ENCODE measurements around the gene FNTB.
"Not testable (repeated sequence)": the region's sequence is repeated elsewhere in the genome, so short reads cannot be mapped to it uniquely, and the experiment has no call there.

Gene FNTB

DNA sequence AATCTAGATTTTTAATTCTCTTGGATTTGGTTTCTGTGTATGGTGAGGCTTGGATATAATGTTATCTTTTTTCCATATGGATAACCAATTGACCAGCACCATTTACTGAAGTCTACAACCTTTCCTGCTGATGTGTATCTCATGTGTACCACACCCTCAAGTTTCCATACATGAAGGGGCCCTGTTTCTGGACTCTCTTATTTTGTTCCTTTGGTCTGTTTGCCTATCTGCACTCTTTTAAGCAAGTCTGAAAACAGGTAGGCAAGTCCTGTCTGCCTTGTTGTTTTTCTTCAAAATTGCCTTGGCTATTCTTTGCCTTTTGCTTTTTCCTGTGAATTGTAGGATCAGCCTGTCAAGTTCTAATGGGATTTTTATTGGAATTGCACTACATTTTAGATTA, 71.0 kb downstream of the FNTB start:
- no peak for DNase-seq

DNA sequence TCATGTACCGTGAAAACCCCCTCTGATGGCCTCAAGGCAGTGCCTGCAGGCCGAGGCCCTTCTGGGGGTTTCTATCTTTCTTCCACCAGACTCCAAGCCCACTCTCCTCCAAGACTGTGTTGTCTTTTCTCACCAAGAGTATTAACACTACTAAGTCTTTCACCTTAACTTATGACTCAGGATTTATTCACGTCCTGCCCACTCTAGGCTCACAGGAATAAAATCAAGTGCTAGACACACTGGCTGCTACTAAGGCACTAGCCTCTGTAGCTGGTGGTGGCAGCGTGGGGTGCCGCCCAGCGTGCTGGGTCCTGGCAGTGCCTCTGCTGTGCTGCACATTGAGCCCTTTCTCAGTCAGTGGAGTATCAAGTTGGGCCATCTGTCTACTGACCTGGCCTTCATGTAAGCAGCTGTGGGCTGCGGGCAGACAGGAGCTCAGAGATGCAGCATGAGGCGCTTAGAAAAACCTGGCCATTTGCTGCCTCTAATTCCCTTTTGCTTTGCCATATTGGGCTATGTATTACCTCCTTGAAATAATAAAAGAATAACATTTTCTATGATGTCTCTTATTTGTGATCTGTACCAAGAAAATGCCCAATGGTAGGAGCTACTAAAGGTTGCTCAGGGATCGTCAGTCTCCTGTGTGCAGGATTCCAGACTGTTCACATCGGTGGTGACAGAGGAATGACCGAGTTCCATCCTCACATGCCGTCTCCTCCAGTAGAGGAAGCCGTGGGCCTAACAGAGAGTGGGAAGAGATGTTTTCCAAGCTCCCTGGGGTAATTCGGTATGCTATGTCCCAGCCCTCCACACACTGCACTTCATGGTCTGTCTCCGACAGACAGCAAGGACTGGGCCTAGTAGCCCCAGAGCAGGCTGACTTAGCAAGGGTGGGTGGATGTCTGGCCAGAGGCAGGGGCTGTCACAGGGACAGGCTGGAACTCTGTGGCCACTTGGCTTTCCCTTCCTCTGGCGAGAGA, 75.7 kb downstream of the FNTB start:
- no peak for DNase-seq

DNA sequence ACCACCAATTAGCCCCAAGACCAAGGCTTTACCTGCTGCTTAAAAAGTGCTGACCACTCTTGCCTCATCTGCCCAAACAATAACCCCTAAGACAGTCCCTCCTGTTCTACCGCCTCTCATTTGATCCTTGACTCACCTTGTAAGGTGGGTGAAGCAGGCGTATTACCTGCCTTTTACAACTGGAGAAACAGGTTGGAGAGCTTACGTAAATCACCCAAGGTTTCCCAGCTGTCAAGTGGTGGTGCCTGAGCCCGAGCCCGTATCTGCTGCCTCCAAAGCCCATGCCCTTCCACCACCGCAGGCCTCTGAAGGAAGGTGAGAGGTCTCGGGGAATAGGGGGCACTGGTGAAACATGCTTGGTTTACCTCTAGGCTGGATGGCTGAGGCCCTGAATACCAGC, 79.0 kb downstream of the FNTB start:
- peak; percentile 69 for DNase-seq

DNA sequence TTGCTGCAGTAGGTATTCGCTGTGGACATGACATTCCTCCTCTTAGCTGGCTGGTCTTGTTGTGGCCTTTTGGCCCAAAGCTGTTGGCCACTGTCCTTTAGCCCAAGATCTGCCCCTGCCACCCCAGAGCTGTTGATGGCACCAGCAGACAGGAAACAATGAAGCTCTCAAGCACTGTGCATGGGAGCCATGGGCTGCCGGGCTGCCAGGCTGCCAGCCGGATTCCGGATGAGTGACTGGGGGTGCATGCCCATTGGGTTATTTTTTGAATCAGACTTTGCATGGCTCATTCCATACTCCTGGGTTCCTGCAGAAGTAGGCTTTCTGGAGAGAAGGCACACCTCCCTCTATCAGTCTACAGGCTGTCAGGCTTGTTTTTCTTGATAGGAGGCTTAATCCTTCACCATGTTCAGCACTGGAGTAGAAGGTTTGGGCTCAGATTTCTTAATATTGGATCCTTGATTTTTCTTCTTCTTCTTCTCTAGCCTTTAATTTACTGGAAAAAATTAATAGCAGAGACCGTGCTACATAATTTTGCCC, 83.2 kb downstream of the FNTB start:
- no peak for DNase-seq

GRCh38 chr14:65070471-65070976, 83.8 kb downstream of the FNTB start:
- no peak for DNase-seq

- no peak for DNase-seq
Observed at GRCh38 chr14:65071544-65071943, 84.8 kb downstream of the FNTB start.

GRCh38 chr14:65072256-65072655, 85.6 kb downstream of the FNTB start:
- no peak for DNase-seq

GRCh38 chr14:65072937-65073336, 86.2 kb downstream of the FNTB start:
- DNase-seq: no peak

- no peak for DNase-seq
Observed at GRCh38 chr14:65073605-65074201, 87.0 kb downstream of the FNTB start.

GRCh38 chr14:65074449-65075150, 87.9 kb downstream of the FNTB start:
- no peak for DNase-seq

- no peak for DNase-seq
Observed at GRCh38 chr14:65075628-65076325, 89.1 kb downstream of the FNTB start.

- no peak for DNase-seq
Observed at GRCh38 chr14:65077318-65077717, 90.6 kb downstream of the FNTB start.

DNA sequence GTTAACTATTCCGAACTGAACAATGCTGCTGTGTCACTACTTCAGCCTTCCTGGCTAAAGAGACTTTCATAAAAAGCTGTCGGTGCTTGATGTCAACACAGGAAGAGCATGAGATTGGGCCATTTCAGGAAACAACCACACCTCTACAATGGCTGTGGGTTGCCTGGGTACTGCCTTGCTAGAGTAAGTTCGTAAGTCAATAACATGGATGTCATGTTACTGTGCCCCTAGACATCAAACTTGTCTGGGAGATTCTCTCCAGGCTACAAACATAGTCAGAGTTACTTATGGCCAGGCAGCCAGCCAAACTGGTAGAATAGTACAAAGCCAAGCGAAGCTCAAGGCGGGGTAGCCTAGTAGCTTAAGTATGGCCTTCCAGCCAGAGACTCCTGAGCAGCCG, 92.5 kb downstream of the FNTB start:
- no peak for DNase-seq

- DNase-seq: no peak
Observed at GRCh38 chr14:65079768-65080167, 93.1 kb downstream of the FNTB start.

DNA sequence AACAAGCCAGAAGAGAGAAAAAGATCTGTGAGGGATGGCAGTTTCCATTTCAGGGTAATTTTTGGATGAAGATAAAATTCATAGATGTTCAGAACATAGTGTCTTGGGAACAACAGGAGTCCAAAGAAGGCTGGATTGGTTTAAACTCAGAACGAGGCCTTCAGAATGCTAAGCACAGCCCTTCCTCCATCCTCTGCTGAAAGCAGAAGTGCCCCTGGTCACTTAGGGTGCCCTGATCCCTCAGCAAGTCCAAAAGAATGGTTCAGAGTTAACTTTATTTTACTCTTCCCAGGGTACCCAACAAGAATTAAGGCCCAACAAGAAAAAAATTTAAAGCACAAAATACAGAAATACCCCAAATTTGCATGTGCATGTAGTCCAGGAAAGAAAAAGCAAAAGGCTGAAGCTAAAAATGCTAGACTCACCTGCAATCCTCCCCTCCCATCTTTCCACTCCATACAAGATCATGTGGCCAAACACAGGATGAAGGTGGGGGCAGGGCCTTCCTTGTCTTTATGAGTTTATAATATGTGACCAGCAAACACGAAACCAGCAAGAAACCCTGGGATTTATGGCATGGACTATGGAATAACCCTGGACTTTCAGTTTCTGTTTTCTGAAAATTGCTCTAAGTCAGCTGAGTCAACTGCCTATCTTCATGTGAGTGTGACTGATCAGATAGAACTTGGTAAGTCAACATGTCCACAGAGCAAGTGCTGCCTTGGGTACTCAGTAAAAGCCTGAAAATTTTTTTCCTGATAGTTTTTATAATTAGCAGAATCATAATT, 94.5 kb downstream of the FNTB start:
- DNase-seq: no peak

- no peak for DNase-seq
Observed at GRCh38 chr14:65082930-65083329, 96.2 kb downstream of the FNTB start.

DNA sequence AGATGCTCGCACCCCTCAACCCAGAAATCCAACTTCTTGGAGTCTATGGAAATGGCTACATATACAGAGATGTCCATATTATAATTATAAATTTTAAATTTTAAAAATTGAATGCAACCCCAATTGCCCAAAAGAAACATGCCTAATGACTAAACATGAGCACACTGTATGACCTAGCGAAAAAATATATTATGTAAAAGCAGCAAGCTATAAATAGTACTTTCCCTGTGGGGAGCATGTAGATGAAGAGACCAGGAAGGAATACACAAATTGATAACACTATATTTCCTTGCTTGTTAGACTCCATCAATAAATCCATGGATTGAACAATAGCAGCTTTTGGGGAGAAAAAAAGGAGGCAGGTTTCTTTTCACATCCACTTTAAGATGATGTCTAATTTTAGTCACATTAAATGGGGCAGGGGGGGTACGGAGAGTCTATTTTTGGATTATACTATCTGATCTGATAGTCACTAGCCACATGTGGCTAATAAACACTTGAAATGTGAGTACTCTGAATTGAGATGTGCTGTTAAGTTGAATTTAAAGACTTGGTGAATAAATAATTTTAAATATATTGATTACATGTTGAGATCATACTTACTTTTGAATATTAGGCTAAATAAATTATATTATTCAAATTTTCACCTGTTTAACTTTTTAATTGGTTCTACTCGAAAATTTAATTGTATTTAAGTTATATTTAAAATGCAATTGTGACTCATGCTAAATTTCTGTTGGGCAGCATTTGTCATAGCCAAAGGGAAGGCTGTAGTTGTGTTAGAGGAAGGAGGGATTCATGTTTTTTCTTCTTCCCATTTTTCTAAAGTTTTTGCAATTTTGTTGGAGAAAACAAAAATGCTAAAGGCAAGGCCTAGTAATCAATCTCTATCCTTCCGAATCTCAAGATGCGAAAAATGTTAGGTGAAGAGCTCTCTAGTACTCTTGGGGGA, 98.1 kb downstream of the FNTB start:
- no peak for DNase-seq

DNA sequence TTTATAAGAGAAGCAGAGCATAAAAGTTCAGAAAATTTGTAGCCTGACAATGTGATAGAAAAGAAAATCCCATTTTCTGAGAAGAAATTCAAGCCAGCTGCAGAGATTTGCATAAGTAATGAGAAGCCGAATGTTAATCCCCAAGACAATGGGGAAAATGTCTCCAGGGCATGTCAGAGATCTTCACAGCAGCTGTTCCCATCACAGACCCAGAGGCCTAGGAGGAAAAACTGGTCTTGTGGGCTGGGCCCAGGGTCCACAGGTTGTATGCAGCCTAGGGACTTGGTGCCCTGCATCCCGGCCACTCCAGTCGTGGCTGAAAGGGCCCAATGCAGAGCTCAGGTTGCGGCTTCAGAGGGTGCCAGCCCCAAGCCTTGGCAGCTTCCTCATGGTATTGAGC, 100.0 kb downstream of the FNTB start:
- not testable (repeated sequence) for DNase-seq

GRCh38 chr14:65087835-65088234, 101.1 kb downstream of the FNTB start:
- DNase-seq: not testable (repeated sequence)

GRCh38 chr14:65092349-65092748, 105.7 kb downstream of the FNTB start:
- DNase-seq: no peak

All from islet precursor cell (in vitro differentiated cells).